ENCODE data around the gene GHR.
"Not testable (repeated sequence)": the region's sequence is repeated elsewhere in the genome, so short reads cannot be mapped to it uniquely, and the experiment has no call there.

The GHR gene

DNA sequence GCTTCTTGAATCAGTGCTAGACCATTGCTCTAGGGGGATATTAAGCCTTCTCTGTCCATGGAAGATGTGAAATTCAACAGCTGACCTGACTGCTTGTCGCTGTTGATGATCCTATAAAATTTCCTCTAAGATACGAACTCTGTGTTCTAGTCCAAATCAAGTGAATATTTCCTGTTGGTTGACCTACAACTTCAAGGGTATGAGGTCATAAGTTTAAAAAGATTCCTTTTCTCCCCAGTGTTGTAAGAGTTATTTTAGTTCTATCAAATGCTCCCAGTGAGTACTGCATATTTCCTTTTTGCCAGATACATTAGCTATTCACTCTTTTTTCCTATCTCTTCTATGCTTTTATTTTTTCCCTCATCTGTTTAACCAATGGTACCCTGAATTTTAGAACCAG is 230.5 kb downstream of the GHR start:
- DNase-seq, result no peak

GRCh38 chr5:42654645-42655044 is 231.4 kb downstream of the GHR start:
- DNase-seq, result no peak

DNA sequence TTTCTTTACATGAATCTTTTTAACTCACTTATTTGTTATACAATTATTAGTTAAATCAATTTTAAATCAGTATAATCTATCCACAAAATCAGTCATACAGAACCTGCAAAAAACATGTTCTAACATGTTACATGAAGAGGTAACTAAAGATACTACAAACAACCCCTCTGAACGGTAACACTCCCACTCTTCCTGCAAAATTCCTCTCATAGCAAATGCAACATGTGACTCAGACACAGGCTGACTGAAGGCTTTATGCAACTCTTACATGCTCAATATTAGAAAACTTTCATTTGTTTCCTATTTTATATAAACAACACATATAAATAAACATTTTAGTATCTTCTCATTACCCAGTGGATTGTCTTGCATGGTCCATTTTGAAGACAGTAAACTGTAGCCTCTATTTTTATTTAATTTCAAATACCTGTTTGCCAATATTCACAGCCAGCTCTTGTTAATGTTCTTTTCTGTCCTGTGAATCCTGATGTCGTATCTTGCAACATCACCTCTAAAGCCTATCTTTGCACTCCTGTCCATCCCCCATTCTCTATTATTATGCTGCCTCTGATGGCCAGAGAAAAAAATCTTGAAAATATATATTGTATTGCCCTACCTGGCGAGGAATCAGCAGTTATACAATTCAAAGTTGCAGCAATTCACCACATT is 232.9 kb downstream of the GHR start:
- DNase-seq, result no peak

DNA sequence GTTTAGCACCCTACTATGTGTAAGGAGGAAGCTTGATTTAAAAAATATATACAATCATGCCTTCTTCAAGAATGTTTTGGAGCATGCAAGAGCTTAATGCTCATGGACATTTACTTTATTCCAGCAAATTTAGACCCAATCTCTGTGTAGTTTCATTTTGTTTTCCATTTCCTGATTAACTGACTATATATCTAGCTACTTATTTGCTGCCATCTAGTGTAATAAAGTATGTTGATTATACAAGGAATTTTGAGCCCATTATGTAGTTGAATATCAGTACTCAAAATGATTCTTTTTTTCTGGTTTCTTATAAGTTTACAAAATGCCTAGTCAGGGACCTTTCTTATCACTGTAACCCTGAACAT is 233.4 kb downstream of the GHR start:
- DNase-seq, result no peak

GRCh38 chr5:42659869-42660268 is 236.6 kb downstream of the GHR start:
- DNase-seq, result peak in 1 of 3 experiments; percentile 7

GRCh38 chr5:42665857-42666256 is 242.6 kb downstream of the GHR start:
- DNase-seq, result no peak

DNA sequence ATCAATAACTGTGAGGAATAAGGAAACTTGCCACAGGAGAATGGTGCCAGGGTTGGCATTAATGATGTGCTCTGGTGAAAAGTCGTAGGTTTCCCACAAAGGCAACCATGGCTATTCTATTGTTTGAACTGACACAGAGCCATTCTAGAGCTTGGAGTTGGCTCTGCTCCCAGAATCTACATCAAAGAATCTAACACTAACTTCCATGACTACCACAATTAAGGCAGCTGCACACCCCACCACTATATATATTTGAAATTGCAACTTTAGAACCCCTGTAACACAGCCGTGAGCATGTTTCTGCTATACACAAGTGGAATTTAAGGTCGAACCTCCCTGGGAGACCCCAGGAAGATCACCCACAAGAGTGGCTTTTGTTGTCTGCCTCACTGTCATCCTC is 243.6 kb downstream of the GHR start:
- DNase-seq, result no peak

DNA sequence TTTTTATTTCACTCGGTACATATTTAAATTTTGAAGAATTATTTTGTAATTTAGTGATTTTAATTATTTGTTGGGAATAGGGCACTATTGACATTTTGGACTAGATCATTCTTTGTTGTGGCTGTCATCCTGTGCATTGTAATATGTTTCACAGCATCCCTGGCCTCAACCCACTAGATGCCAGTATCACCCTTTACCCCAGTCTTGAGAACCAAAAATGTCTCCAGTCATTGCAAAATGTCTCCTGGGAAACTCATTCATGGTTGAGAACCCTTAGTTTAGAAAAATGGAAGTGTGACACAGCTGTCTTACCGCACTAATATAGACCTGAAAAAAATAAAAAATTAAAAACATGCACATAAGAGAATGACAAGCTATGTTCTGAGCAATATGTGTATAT is 245.0 kb downstream of the GHR start:
- no peak for DNase-seq

- DNase-seq, result no peak
Measured at GRCh38 chr5:42672925-42673324, 249.7 kb downstream of the GHR start.

DNA sequence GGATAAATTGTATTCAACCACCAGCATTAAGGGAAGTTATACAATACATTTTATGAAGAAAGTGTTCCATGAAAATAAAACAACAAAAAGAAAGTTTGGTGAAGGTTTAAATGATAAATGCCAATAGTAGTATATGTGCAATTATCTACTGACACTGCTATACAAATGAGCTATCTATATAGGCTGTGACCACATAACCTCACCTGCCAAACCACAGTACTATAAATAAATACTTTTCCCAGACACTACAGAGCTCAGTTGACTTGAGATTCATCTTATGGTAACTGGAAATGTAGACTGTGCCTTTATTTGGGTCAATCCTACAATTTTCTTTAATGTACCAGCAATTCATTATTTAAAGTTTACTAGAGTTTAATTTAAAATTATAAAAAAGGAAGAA is 252.4 kb downstream of the GHR start:
- no peak for DNase-seq

DNA sequence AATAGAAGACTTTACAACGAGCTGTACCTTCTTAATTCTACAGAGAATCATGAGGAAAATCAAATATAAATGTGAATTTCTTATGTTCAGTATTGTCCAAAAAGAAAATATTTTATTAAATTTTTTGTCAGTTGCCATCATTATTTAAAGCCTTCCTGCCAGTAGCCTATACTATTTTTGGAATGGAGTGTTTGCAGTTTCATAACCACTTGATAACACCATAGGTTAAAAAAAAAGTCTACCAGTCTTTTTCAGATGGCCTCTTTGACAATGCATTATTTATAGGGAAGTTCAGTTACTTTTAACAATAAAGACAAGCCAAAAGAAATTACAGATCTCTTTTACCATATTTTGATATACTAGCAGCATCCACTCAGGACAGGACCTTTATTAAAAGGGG is 253.1 kb downstream of the GHR start:
- no peak for DNase-seq

GRCh38 chr5:42677156-42677842 is 254.1 kb downstream of the GHR start:
- no peak for DNase-seq

GRCh38 chr5:42680046-42680445 is 256.8 kb downstream of the GHR start:
- DNase-seq, result no peak

- not testable (repeated sequence) for DNase-seq
Measured at GRCh38 chr5:42685078-42685477, 261.8 kb downstream of the GHR start.

DNA sequence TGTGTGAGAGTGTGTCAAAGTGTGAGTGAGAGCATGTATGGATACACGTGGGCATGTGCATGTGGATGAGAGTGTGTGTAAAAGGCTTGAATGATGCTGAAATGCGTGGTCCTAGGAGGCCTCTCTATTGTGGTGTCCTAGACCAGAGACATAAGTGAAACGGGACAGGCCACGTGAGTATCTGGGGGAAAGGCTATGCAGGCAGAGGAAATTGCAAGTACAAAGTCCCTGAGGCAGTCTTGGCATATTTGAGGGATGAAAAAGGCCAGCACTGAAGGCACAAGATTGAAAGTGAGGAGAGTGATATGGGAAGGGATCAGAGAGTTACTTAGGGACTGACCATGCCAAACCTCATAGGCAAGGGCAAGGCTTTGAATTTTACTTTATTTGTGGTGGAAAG is 266.2 kb downstream of the GHR start:
- no peak for DNase-seq

- DNase-seq, result no peak
Measured at GRCh38 chr5:42691413-42691937, 268.2 kb downstream of the GHR start.

DNA sequence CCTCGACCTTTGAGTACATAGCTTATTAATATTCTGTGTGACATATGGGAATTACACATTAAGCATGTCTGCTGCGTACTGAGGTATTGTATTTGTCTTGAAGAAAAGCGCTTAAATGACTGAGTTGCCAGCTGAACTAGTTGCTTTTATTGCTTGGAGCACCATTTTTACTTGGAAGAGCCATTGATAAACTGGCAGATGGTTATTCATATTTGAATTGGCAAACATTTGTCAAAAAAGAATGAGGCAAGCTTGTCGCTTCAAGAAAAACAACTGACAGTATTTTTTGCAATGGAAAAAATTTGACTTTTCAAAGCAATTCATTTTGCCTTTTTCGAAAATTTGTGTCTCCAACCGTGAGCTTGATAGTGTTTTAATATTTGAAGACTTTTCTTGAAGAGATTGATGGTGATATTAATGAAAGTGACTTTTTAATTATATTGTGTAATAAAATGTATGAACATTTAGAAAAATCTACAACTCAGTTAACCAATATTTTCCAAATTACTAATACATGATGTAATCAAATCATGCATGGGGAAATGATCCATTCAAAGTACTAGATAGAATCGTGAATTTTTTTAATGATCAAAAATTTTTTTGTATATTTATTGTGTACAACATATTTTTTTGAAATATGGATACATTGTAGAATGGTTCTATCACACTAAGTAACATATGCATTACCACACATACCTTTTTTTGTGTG is 278.3 kb downstream of the GHR start:
- DNase-seq, result no peak

DNA sequence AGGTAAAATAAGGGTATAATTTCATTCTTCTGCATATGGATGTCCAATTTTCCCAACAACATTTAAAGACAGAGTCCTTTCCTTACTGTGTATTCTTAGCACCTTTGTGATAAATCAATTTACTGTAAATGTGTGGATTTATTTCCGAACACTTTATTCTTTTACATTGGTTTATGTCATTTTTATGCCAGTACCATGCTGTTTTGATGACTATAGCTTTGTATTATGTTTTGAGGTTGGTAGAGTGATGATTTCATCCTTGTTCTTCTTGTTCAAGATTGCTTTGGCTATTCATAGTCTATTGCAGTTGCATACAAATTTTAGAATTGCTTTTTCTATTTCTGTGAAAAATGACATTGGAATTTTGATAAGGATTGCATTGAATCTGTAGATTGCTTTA is 280.0 kb downstream of the GHR start:
- DNase-seq, result no peak

- peak in 1 of 3 experiments; percentile 45 for DNase-seq
Measured at GRCh38 chr5:42715785-42716184, 292.5 kb downstream of the GHR start.

DNA sequence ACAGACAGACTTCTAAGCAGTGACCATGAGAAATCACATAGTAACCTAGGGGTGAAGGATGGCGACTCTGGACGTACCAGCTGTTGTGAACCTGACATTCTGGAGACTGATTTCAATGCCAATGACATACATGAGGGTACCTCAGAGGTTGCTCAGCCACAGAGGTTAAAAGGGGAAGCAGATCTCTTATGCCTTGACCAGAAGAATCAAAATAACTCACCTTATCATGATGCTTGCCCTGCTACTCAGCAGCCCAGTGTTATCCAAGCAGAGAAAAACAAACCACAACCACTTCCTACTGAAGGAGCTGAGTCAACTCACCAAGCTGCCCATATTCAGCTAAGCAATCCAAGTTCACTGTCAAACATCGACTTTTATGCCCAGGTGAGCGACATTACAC is 295.4 kb downstream of the GHR start:
- no peak for DNase-seq

DNA sequence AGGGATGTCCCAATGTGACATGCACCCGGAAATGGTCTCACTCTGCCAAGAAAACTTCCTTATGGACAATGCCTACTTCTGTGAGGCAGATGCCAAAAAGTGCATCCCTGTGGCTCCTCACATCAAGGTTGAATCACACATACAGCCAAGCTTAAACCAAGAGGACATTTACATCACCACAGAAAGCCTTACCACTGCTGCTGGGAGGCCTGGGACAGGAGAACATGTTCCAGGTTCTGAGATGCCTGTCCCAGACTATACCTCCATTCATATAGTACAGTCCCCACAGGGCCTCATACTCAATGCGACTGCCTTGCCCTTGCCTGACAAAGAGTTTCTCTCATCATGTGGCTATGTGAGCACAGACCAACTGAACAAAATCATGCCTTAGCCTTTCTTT is 295.8 kb downstream of the GHR start:
- DNase-seq, result no peak

DNA sequence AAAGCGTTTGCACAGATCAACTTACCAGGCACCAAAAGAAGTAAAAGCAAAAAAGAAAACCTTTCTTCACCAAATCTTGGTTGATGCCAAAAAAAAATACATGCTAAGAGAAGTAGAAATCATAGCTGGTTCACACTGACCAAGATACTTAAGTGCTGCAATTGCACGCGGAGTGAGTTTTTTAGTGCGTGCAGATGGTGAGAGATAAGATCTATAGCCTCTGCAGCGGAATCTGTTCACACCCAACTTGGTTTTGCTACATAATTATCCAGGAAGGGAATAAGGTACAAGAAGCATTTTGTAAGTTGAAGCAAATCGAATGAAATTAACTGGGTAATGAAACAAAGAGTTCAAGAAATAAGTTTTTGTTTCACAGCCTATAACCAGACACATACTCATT is 297.0 kb downstream of the GHR start:
- DNase-seq, result no peak

GRCh38 chr5:42721484-42721883 is 298.2 kb downstream of the GHR start:
- DNase-seq, result no peak

DNA sequence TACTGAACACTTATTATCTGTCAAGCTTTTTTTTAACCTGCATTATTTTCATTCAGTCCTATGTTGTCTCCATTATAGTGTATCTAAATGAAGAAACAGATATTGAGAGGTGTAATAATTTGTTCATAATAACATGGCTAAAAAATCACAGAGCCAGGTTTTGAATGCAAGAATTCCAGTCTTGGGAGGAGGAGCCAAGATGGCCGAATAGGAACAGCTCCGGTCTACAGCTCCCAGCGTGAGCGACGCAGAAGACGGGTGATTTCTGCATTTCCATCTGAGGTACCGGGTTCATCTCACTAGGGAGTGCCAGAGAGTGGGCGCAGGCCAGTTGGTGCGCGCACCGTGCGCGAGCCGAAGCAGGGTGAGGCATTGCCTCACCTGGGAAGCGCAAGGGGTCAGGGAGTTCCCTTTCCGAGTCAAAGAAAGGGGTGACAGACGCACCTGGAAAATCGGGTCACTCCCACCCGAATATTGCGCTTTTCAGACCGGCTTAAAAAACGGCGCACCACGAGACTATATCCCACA is 311.4 kb downstream of the GHR start:
- DNase-seq, result peak in 1 of 3 experiments; percentile 29

All from NCI-H1417 (cell line).